ENCODE measurements around the gene GPAT2. TPM values are rescaled to one million over a fixed set of nuclear protein-coding genes. Genes with fewer than 3 reads are reported as not detected.

Gene GPAT2
- total and polyA plus RNA-seq, 2 of the 13 experiments (the other 11 are each of a cell fraction or from before 2014, with no cell fraction given), result not detected

DNA sequence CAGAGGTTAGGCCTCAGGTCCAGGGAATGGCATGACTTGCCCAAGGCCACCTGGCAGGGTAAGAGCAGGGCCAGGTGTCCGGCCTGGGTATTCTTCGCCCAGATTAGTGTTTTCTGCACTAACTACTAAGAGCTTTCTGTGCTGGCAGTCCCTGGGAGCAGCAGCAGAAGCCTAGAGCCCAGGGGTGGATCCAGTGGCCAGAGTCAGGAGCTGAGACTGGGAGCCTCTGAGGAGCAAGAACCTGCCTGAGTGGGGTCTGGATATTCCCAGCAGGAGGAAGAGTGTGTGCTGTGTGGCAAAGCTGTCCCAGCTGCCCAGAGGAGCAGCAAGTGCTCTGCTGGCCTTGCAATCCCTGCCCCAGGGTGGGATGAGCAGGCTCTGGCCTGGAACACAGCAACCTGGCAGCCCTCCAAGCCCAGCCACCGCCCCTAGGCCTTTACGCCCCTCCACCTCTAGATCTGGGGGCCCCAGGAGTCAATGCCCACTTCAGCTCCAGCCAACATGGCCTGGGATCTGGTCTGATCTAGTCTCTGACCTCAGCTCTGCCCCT, 30.7 kb upstream of the GPAT2 start (continued):
- no peak for TF ChIP-seq RARA (CRISPR knock-in tag; IDR thresholded peaks at IDR 0.05)
- TF ChIP-seq SNAPC2 (CRISPR knock-in tag; IDR thresholded peaks at IDR 0.05), result no peak
- no peak for TF ChIP-seq PCBP1 (IDR thresholded peaks at IDR 0.05; ENCODE audit: borderline replicate concordance, low read depth, low read length)
- TF ChIP-seq, protein P1, sequence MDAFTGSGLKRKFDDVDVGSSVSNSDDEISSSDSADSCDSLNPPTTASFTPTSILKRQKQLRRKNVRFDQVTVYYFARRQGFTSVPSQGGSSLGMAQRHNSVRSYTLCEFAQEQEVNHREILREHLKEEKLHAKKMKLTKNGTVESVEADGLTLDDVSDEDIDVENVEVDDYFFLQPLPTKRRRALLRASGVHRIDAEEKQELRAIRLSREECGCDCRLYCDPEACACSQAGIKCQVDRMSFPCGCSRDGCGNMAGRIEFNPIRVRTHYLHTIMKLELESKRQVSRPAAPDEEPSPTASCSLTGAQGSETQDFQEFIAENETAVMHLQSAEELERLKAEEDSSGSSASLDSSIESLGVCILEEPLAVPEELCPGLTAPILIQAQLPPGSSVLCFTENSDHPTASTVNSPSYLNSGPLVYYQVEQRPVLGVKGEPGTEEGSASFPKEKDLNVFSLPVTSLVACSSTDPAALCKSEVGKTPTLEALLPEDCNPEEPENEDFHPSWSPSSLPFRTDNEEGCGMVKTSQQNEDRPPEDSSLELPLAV (CRISPR knock-in tag; conservative IDR thresholded peaks at IDR 0.05; ENCODE audit: low read depth), result no peak
- no peak for TF ChIP-seq ZFP37 (CRISPR knock-in tag; IDR thresholded peaks at IDR 0.05; ENCODE audit: borderline replicate concordance)
- TF ChIP-seq ATAD3A (CRISPR knock-in tag; IDR thresholded peaks at IDR 0.05), result no peak
- TF ChIP-seq, protein P2, sequence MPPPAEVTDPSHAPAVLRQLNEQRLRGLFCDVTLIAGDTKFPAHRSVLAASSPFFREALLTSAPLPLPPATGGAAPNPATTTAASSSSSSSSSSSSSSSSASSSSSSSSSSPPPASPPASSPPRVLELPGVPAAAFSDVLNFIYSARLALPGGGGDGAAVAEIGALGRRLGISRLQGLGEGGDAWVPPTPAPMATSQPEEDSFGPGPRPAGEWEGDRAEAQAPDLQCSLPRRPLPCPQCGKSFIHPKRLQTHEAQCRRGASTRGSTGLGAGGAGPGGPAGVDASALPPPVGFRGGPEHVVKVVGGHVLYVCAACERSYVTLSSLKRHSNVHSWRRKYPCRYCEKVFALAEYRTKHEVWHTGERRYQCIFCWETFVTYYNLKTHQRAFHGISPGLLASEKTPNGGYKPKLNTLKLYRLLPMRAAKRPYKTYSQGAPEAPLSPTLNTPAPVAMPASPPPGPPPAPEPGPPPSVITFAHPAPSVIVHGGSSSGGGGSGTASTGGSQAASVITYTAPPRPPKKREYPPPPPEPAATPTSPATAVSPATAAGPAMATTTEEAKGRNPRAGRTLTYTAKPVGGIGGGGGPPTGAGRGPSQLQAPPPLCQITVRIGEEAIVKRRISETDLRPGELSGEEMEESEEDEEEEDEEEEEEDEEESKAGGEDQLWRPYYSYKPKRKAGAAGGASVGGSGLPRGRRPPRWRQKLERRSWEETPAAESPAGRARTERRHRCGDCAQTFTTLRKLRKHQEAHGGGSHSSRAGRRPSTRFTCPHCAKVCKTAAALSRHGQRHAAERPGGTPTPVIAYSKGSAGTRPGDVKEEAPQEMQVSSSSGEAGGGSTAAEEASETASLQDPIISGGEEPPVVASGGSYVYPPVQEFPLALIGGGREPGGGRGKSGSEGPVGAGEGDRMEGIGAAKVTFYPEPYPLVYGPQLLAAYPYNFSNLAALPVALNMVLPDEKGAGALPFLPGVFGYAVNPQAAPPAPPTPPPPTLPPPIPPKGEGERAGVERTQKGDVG (CRISPR knock-in tag; IDR thresholded peaks at IDR 0.05; ENCODE audit: borderline replicate concordance), result no peak
- no peak for TF ChIP-seq TARDBP (CRISPR knock-in tag; IDR thresholded peaks at IDR 0.05)
- TF ChIP-seq, protein P3, sequence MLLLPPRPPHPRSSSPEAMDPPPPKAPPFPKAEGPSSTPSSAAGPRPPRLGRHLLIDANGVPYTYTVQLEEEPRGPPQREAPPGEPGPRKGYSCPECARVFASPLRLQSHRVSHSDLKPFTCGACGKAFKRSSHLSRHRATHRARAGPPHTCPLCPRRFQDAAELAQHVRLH (CRISPR knock-in tag; IDR thresholded peaks at IDR 0.05; ENCODE audit: borderline replicate concordance, low read depth), result no peak
- no peak for TF ChIP-seq ZNF576 (CRISPR knock-in tag; IDR thresholded peaks at IDR 0.05)
- TF ChIP-seq, protein P4, sequence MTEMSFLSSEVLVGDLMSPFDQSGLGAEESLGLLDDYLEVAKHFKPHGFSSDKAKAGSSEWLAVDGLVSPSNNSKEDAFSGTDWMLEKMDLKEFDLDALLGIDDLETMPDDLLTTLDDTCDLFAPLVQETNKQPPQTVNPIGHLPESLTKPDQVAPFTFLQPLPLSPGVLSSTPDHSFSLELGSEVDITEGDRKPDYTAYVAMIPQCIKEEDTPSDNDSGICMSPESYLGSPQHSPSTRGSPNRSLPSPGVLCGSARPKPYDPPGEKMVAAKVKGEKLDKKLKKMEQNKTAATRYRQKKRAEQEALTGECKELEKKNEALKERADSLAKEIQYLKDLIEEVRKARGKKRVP (CRISPR knock-in tag; IDR thresholded peaks at IDR 0.05), result no peak
- no peak for TF ChIP-seq PRPF4 (IDR thresholded peaks at IDR 0.05; ENCODE audit: low read depth, low read length, poor library complexity, severe bottlenecking)
- TF ChIP-seq SP1 (IDR thresholded peaks at IDR 0.05), result no peak
- no peak for TF ChIP-seq SP1 (CRISPR knock-in tag; IDR thresholded peaks at IDR 0.05)
- TF ChIP-seq, protein P5, sequence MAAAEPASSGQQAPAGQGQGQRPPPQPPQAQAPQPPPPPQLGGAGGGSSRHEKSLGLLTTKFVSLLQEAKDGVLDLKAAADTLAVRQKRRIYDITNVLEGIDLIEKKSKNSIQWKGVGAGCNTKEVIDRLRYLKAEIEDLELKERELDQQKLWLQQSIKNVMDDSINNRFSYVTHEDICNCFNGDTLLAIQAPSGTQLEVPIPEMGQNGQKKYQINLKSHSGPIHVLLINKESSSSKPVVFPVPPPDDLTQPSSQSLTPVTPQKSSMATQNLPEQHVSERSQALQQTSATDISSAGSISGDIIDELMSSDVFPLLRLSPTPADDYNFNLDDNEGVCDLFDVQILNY (CRISPR knock-in tag; conservative IDR thresholded peaks at IDR 0.05), result no peak
- TF ChIP-seq ZNF543 (CRISPR knock-in tag; IDR thresholded peaks at IDR 0.05), result no peak
- no peak for TF ChIP-seq SAP130 (CRISPR knock-in tag; IDR thresholded peaks at IDR 0.05; ENCODE audit: low read depth)
- TF ChIP-seq PHF20 (CRISPR knock-in tag; IDR thresholded peaks at IDR 0.05), result no peak
- TF ChIP-seq KDM4B (CRISPR knock-in tag; IDR thresholded peaks at IDR 0.05), result no peak
- no peak for TF ChIP-seq ZNF709 (CRISPR knock-in tag; IDR thresholded peaks at IDR 0.05)
- no peak for TF ChIP-seq ZNF672 (CRISPR knock-in tag; IDR thresholded peaks at IDR 0.05)
- TF ChIP-seq MEIS1 (CRISPR knock-in tag; IDR thresholded peaks at IDR 0.05; ENCODE audit: borderline replicate concordance), result no peak
- no peak for TF ChIP-seq SRSF4 (IDR thresholded peaks at IDR 0.05; ENCODE audit: low read depth, low read length, poor library complexity, severe bottlenecking)

All from HepG2 (cell line).